Esophagus muscularis mucosa (tissue), 4 donors: Measurements from ENCODE around the gene CSNK1D. TPM values are rescaled to one million over a fixed set of nuclear protein-coding genes. Genes with fewer than 3 reads are reported as not detected.
A peak's percentile ranks its signal among the peaks of the same experiment; 100 is the strongest.
"Not testable (repeated sequence)": the region's sequence is repeated elsewhere in the genome, so short reads cannot be mapped to it uniquely, and the experiment has no call there.

Experiments
- DNase-seq: peaks from one replicate; pipeline ENCODE4 v3.0.0-alpha.2; 2017; ENCODE audit errors: extremely low spot score
- H3K27ac ChIP-seq, 4 donors: fragments of 200-600 bp; sonication (generic); replicated peaks in 1 of 4; 1 replicate in 3 of 4; 2 replicates in 1 of 4; pipeline ENCODE4 v1.5.1; 2016 to 2019; ENCODE audit warnings: mild to moderate bottlenecking in 1 of 4
- H3K27me3 ChIP-seq, 4 donors: fragments of 200-600 bp; sonication (generic); one replicate each; pipeline versions ENCODE4 v1.5.1 to v1.6.0; 2016 to 2019
- H3K36me3 ChIP-seq, 4 donors: fragments of 200-600 bp; sonication (generic); one replicate each; pipeline ENCODE4 v1.5.1; 2016 to 2019
- H3K4me1 ChIP-seq, 4 donors: fragments of 200-600 bp; sonication (generic); one replicate each; pipeline ENCODE4 v1.5.1; 2016 to 2019
- H3K4me3 ChIP-seq, 4 donors: fragments of 200-600 bp; sonication (generic); 1 replicate in 2 of 4; 2 replicates in 2 of 4; pipeline ENCODE4 v1.5.1; 2016 to 2019; ENCODE audit warnings: mild to moderate bottlenecking in 4 of 4, moderate library complexity in 1 of 4
- H3K9me3 ChIP-seq, 4 donors: fragments of 200-600 bp; sonication (generic); 1 replicate in 3 of 4; 2 replicates in 1 of 4; pipeline ENCODE4 v1.5.1; 2016 to 2019
- CTCF ChIP-seq, 3 experiments: fragments of 200-600 bp in 2 of 3; fragments of 450-650 bp in 1 of 3; sonication (generic) in 2 of 3; IDR thresholded peaks; one replicate each; pipeline ENCODE4 v1.5.1; 2017 to 2019; ENCODE audit warnings: antibody characterized with exemption in 3 of 3, mild to moderate bottlenecking in 2 of 3, moderate library complexity in 1 of 3
- EP300 ChIP-seq: sonication (generic); formaldehyde crosslinking; IDR thresholded peaks from one replicate; pipeline ENCODE4 v1.6.1; 2017; ENCODE audit warnings: antibody characterized with exemption
- POLR2A ChIP-seq: fragments of 450-650 bp; IDR thresholded peaks from one replicate; pipeline ENCODE4 v1.6.1; 2017; ENCODE audit warnings: antibody characterized with exemption, moderate library complexity, mild to moderate bottlenecking, low read depth
- POLR2AphosphoS5 ChIP-seq, 2 donors: sonication (generic); formaldehyde crosslinking; IDR thresholded peaks; one replicate each; pipeline ENCODE4 v1.6.1; 2017; ENCODE audit warnings: antibody characterized with exemption in 2 of 2
- WGBS: methylation state at CpG from one replicate; pipeline ENCODE4 v1.1.5; 2018; 5-methylcytosine and 5-hydroxymethylcytosine counted together
- intact Hi-C: fragments of 100-400 bp; cut with DNase I; formaldehyde crosslinking; loops from one replicate; pipeline ENCODE4 v1.15.1; 2023
- total RNA-seq, 4 donors: library from RNA; depleted of rRNA; stranded (reverse); fragments of >200 nt; gene quantifications; one replicate each; pipeline versions ENCODE4 v1.1.0 to v1.2.1, GENCODE V29; 2016

The CSNK1D gene
- total RNA-seq, 4 donors from 2014 or later, result 47.2 to 65.5 (median 61.0) TPM

- no peak overlapping the region for H3K4me3 ChIP-seq
- WGBS, result 73% methylated on average over 14 of the region's 15 CpGs
- no peaks in the 10 kb centered on the region for H3K9me3 ChIP-seq
- H3K4me1 ChIP-seq, result peaks cover under 1 to 27% (median 25%) of the 10 kb centered on the region in 4 donors
- no peaks in the 10 kb centered on the region for H3K27me3 ChIP-seq
- TF ChIP-seq POLR2A (no peak), POLR2AphosphoS5 (IDR thresholded peaks at IDR 0.05) (no peak), EP300 (no peak), CTCF (IDR thresholded peaks at IDR 0.05) (no peak)
- H3K27ac ChIP-seq, result no peak overlapping the region
- H3K36me3 ChIP-seq, result peaks cover 51 to 100% (median 85%) of the 10 kb centered on the region in 4 donors
- intact Hi-C loops, result no loop called here
- DNase-seq, result no peak
These were observed 18.0 kb downstream of the CSNK1D start for GRCh38 chr17:82255402-82255972.

GRCh38 chr17:82254746-82255145, 18.8 kb downstream of the CSNK1D start:
- Histone ChIP-seq H3K4me1 (peaks cover 8 to 33% (median 32%) of the 10 kb centered on the region in 4 donors), H3K36me3 (peaks cover 56 to 100% (median 85%) of the 10 kb centered on the region in 4 donors)
- DNase-seq, H3K4me3 ChIP-seq, H3K27me3 ChIP-seq, intact Hi-C loops, H3K27ac ChIP-seq, H3K9me3 ChIP-seq: not testable (repeated sequence)
- 94% methylated on average over 18 of the region's 33 CpGs for WGBS

- H3K27ac ChIP-seq, H3K4me3 ChIP-seq, H3K27me3 ChIP-seq, DNase-seq, intact Hi-C loops, H3K9me3 ChIP-seq: not testable (repeated sequence)
- 96% methylated on average over 25 of the region's 39 CpGs for WGBS
- H3K4me1 ChIP-seq, result peaks cover 8 to 39% (median 34%) of the 10 kb centered on the region in 4 donors
- H3K36me3 ChIP-seq, result peaks cover 63 to 100% (median 86%) of the 10 kb centered on the region in 4 donors
These were observed 19.4 kb downstream of the CSNK1D start for GRCh38 chr17:82254096-82254495.

- H3K4me1 ChIP-seq, result peaks cover 8 to 49% (median 39%) of the 10 kb centered on the region in 4 donors
- intact Hi-C loops, result no loop called here
- no peaks in the 10 kb centered on the region for H3K9me3 ChIP-seq
- WGBS, result 91% methylated on average over 11 of the region's 12 CpGs
- TF ChIP-seq CTCF (IDR thresholded peaks at IDR 0.05), result no peak
- no peak for TF ChIP-seq EP300
- no peak for TF ChIP-seq POLR2A
- TF ChIP-seq POLR2AphosphoS5 (IDR thresholded peaks at IDR 0.05), result no peak
- H3K27me3 ChIP-seq, result no peaks in the 10 kb centered on the region
- peaks cover 69 to 100% (median 89%) of the 10 kb centered on the region in 4 donors for H3K36me3 ChIP-seq
- no peak for DNase-seq
- H3K4me3 ChIP-seq, result no peak overlapping the region
- H3K27ac ChIP-seq, result peak overlapping the region in 1 of 4 donors; percentile 30
These were observed 20.3 kb downstream of the CSNK1D start for GRCh38 chr17:82253179-82253544.

GRCh38 chr17:82252511-82253178, 20.9 kb downstream of the CSNK1D start:
- DNase-seq, result no peak
- intact Hi-C loops, result no loop called here
- Histone ChIP-seq H3K4me3 (no peak overlapping the region), H3K4me1 (peaks cover 11 to 50% (median 40%) of the 10 kb centered on the region in 4 donors), H3K9me3 (no peaks in the 10 kb centered on the region), H3K36me3 (peaks cover 75 to 100% (median 93%) of the 10 kb centered on the region in 4 donors), H3K27me3 (no peaks in the 10 kb centered on the region), H3K27ac (peak overlapping the region in 2 of 4 donors; percentile 27 to 62)
- WGBS, result 93% methylated on average over 22 of the region's 28 CpGs
- TF ChIP-seq POLR2AphosphoS5 (IDR thresholded peaks at IDR 0.05) (no peak), EP300 (no peak), POLR2A (no peak), CTCF (IDR thresholded peaks at IDR 0.05) (no peak)
